Activated T-cell treated with anti-CD3 and anti-CD28 coated beads, Interleukin-2, amount 50 U/mL, for 48 hours (primary cell): Measurements from ENCODE around the gene DEUP1.

Experiments
- DNase-seq, 2 experiments: peaks; one replicate each; pipeline ENCODE4 v3.0.0-alpha.2; 2020

The DEUP1 gene

DNA sequence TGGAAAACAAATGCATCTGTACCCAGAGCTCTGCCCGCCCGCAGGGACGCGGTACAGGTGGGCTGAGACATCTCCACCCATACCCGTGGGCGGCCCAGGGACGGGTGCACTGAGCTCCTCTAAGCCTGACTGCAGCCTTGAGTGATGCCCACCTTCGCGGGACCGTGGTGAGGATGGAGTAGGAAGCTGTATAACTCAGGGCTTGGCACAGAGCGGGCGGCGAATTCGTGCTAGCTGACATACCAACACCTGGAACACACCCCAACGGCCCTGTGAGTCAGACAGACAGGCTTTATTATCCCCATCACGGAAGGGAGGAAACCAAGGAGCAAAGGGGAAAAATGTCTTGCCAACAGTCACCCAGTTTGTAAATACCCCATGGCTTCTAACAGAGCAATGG is 150.7 kb downstream of the DEUP1 start:
- no peak for DNase-seq

DNA sequence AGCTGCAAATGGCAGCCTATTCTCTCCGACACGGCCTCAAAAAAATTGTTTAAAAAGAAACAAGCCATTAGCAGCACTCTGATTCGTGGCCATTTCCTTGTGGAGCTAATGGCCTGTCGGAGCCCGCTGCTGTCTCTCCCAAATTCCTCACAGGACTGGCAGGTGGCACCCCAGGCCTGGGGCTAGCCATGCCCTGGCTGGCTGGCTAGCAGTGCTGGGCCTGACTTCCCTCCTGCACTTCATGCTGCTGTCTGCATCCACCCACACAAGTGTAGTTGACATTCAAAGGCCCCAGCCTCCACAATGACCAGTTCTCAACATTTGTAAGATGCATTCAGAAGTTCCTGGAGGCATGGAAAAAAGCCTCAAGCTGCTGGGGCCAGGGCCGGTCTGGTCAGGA is 151.2 kb downstream of the DEUP1 start:
- no peak for DNase-seq

- no peak for DNase-seq
Observed at GRCh38 chr11:93482556-93482955, 152.0 kb downstream of the DEUP1 start.

DNA sequence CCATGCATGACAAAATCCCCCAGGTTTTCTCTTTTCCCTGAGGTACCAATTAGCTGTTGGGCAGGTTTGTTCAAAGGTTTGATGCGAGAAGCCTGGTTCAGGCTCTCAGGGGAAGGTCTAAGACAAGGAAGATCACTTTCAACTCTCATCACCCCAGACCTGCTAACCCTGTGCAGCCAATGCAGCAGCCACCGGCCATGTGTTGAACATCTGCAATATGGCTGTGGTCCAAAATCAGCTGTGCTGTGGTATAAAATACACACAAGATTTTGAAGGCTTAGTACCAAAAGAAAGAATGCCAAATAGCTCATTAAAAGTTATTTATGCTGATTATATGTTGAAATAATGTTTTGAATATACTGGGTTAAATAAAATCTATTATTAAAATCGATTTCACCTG is 154.2 kb downstream of the DEUP1 start:
- DNase-seq = no peak

GRCh38 chr11:93485983-93486382 is 155.4 kb downstream of the DEUP1 start:
- DNase-seq = no peak

GRCh38 chr11:93487032-93487483 is 156.5 kb downstream of the DEUP1 start:
- DNase-seq = no peak
